ENCODE measurements around the gene TMEM235.
A peak's percentile ranks its signal among the peaks of the same experiment; 100 is the strongest.

Gene TMEM235

GRCh38 chr17:78273813-78274212 lies 42.4 kb downstream of the TMEM235 start:
- no peak for DNase-seq

DNA sequence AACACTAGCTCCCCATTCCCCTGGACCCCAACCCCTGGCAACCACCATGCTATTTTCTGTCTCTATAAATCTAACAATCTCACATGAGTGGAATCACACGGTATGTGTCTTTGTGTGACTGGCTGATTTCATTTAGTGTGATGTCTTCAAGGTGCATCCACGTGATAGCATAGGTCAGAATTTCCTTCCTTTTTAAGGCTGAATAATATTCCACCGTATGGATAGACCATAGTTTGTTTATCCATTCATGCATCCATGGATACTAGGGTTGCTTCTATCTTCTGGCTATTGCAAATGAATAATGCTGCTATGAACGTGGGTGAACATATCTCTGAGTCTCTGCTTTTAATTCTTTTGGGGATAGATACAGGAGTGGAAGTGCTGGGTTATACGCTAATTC lies 43.9 kb downstream of the TMEM235 start:
- DNase-seq: no peak

GRCh38 chr17:78276098-78276887 lies 44.9 kb downstream of the TMEM235 start:
- DNase-seq: no peak

GRCh38 chr17:78278139-78278741 lies 46.8 kb downstream of the TMEM235 start:
- no peak for DNase-seq

- no peak for DNase-seq
These were observed 48.0 kb downstream of the TMEM235 start for GRCh38 chr17:78279360-78279990.

- no peak for DNase-seq
These were observed 49.9 kb downstream of the TMEM235 start for GRCh38 chr17:78281249-78281845.

DNA sequence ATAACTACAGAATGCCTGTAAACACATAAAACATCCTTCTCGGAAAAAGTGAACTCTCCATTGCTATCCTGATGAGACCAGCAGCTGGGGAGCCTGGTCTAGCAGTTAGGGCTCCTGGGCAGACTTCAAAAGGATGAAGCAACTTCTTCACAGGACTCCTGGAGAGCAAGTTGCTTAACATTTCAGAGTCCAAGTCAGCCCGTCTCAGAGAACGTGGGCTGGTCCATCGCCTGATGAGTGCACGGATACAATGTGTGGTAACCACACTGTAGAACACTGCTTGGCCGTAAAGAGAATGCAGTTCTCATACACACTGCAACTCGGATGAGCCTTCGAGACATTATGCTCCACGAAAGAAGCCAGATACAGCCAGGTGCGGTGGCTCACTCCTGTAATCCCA lies 52.7 kb downstream of the TMEM235 start:
- no peak for DNase-seq

- DNase-seq: no peak
These were observed 57.6 kb downstream of the TMEM235 start for GRCh38 chr17:78289004-78289403.

DNA sequence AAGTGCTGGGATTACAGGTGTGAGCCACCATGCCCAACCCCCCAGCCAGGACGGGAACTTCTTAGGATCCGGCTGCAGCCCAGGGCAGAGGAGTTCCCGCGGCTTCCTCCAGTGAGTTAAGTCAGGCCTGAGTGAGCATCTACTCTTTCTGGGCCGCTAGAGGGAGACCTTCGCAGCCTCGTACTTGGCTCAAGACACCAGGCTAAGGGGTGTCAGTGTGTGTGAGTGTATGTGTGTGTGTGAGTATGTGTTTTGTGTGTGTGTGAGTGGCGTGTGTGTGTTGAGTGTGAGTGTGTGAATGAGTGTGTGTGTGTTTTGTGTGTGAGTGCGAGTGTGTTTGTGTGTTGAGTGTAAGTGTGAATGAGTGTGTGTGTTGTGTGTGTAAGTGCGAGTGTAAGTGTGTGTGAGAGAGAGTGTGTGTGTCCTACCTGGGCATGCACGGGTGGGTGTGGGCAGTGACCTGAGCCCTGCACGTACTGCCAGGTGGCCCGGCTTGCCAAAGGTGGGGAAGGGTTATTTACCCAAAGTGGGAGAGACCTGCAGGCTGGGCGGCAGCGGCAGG lies 58.5 kb downstream of the TMEM235 start:
- peak; percentile 45 for DNase-seq
